ENCODE results near the gene ATG16L1. TPM values are rescaled to one million over a fixed set of nuclear protein-coding genes. Genes with fewer than 3 reads are reported as not detected.
"Not testable (repeated sequence)": the region's sequence is repeated elsewhere in the genome, so short reads cannot be mapped to it uniquely, and the experiment has no call there.

Gene ATG16L1
- total RNA-seq, 1 experiment from 2014 or later = 52.3 TPM

DNA sequence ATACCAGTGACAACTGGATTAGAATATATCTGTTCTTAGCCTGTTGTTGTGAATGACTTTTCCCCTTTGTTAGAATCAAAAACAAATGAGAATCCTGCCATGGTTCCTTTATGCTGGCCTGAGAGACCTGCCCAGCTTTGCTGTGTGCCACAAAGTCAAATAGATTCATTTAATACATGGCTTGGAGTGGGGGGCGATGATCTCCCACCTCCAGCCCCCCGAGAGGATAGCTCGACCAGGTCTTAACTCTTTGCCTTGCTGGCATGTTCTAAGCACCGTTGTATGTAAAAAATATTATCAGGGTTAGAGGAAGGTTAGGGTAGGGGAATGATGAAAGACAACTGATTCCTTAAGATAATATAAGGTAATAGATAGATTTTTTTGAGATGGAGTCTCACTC lies 80.7 kb downstream of the ATG16L1 start:
- Histone ChIP-seq H3K9me3 (ENCODE audit: control insufficient read depth, insufficient read depth, low read depth, low read length) (no peaks in the 10 kb centered on the region), H3K27me3 (ENCODE audit: control insufficient read depth, insufficient read depth, low read length) (no peaks in the 10 kb centered on the region), H3K4me3 (ENCODE audit: low read depth in 2 of 2, low read length in 2 of 2) (no peak overlapping the region), H3K36me3 (ENCODE audit: control insufficient read depth, insufficient read depth, low read length) (no peaks in the 10 kb centered on the region), H3K27ac (ENCODE audit: low read length) (0 out of 2 replicates have a peak overlapping the region, but pooled peaks have one; percentile 44), H3K4me1 (ENCODE audit: control insufficient read depth, insufficient read depth, low read length) (no peaks in the 10 kb centered on the region)
- CTCF ChIA-PET = no interaction called here
- TF ChIP-seq TCF7L2 (IDR thresholded peaks at IDR 0.05; ENCODE audit: low read depth, low read length) = no peak
- TF ChIP-seq, protein P1, sequence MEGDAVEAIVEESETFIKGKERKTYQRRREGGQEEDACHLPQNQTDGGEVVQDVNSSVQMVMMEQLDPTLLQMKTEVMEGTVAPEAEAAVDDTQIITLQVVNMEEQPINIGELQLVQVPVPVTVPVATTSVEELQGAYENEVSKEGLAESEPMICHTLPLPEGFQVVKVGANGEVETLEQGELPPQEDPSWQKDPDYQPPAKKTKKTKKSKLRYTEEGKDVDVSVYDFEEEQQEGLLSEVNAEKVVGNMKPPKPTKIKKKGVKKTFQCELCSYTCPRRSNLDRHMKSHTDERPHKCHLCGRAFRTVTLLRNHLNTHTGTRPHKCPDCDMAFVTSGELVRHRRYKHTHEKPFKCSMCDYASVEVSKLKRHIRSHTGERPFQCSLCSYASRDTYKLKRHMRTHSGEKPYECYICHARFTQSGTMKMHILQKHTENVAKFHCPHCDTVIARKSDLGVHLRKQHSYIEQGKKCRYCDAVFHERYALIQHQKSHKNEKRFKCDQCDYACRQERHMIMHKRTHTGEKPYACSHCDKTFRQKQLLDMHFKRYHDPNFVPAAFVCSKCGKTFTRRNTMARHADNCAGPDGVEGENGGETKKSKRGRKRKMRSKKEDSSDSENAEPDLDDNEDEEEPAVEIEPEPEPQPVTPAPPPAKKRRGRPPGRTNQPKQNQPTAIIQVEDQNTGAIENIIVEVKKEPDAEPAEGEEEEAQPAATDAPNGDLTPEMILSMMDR (IDR thresholded peaks at IDR 0.05) = no peak
- TF ChIP-seq POLR2AphosphoS5 (IDR thresholded peaks at IDR 0.05; ENCODE audit: low read depth, low read length) = no peak
- no peak for TF ChIP-seq SIN3A (IDR thresholded peaks at IDR 0.05; ENCODE audit: borderline replicate concordance, insufficient read depth, low read depth, low read length)
- TF ChIP-seq, protein P2, sequence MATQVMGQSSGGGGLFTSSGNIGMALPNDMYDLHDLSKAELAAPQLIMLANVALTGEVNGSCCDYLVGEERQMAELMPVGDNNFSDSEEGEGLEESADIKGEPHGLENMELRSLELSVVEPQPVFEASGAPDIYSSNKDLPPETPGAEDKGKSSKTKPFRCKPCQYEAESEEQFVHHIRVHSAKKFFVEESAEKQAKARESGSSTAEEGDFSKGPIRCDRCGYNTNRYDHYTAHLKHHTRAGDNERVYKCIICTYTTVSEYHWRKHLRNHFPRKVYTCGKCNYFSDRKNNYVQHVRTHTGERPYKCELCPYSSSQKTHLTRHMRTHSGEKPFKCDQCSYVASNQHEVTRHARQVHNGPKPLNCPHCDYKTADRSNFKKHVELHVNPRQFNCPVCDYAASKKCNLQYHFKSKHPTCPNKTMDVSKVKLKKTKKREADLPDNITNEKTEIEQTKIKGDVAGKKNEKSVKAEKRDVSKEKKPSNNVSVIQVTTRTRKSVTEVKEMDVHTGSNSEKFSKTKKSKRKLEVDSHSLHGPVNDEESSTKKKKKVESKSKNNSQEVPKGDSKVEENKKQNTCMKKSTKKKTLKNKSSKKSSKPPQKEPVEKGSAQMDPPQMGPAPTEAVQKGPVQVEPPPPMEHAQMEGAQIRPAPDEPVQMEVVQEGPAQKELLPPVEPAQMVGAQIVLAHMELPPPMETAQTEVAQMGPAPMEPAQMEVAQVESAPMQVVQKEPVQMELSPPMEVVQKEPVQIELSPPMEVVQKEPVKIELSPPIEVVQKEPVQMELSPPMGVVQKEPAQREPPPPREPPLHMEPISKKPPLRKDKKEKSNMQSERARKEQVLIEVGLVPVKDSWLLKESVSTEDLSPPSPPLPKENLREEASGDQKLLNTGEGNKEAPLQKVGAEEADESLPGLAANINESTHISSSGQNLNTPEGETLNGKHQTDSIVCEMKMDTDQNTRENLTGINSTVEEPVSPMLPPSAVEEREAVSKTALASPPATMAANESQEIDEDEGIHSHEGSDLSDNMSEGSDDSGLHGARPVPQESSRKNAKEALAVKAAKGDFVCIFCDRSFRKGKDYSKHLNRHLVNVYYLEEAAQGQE (IDR thresholded peaks at IDR 0.05; ENCODE audit: insufficient read depth in 1 of 2, low read depth in 2 of 2, low read length in 1 of 2) = no peak
- BruUV-seq (replicated peaks) = no TSS peak
- intact Hi-C loops (cut with micrococcal nuclease; ENCODE audit: unreplicated experiment) (no loop called here), in situ Hi-C loops (cut with HindIII; ENCODE audit: low pct_unique_long_range_greater_than_20kb, low sequenced_read_pairs) (no loop called here)
- DNase-seq (ENCODE audit: low read depth, low spot score) (no peak), ATAC-seq (no peak)
- POLR2A ChIA-PET = no interaction called here

DNA sequence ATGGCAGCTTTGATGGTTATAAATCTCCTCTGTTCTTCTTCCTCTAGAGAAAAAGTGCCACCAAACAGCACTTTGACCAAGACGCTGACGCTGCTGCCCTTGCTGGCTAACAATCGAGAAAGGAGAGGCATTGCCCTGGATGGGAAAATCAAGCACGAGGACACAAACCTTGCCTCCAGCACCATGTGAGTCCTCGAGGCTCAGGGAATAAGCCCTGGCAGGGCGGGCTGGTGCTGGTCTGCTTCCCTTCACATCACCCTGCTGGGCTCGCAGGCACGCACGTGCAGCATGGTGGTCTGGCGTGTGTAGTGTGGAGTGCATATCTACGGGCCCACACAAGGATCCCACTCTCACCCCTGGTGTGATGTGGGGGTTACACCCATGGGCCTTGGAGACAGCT lies 83.4 kb downstream of the ATG16L1 start:
- POLR2A ChIA-PET = no interaction called here
- Histone ChIP-seq H3K9me3 (ENCODE audit: control insufficient read depth, insufficient read depth, low read depth, low read length) (no peaks in the 10 kb centered on the region), H3K27me3 (ENCODE audit: control insufficient read depth, insufficient read depth, low read length) (no peaks in the 10 kb centered on the region), H3K36me3 (ENCODE audit: control insufficient read depth, insufficient read depth, low read length) (no peaks in the 10 kb centered on the region), H3K4me1 (ENCODE audit: control insufficient read depth, insufficient read depth, low read length) (no peaks in the 10 kb centered on the region; the same call in 1 of the 2 replicates), H3K27ac (ENCODE audit: low read length) (no peak overlapping the region), H3K4me3 (ENCODE audit: low read depth in 2 of 2, low read length in 2 of 2) (no peak overlapping the region)
- ATAC-seq (no peak), DNase-seq (ENCODE audit: low read depth, low spot score) (no peak)
- intact Hi-C loops (cut with micrococcal nuclease; ENCODE audit: unreplicated experiment) (no loop called here), in situ Hi-C loops (cut with HindIII; ENCODE audit: low pct_unique_long_range_greater_than_20kb, low sequenced_read_pairs) (no loop called here)
- TF ChIP-seq POLR2AphosphoS5 (IDR thresholded peaks at IDR 0.05; ENCODE audit: low read depth, low read length) = no peak
- TF ChIP-seq, protein P1 (IDR thresholded peaks at IDR 0.05) = no peak
- no peak for TF ChIP-seq SIN3A (IDR thresholded peaks at IDR 0.05; ENCODE audit: borderline replicate concordance, insufficient read depth, low read depth, low read length)
- TF ChIP-seq TCF7L2 (IDR thresholded peaks at IDR 0.05; ENCODE audit: low read depth, low read length) = no peak
- TF ChIP-seq, protein P2 (IDR thresholded peaks at IDR 0.05; ENCODE audit: insufficient read depth in 1 of 2, low read depth in 2 of 2, low read length in 1 of 2) = no peak
- CTCF ChIA-PET = interaction anchor here (0.6 kb wide), 1 partner anchor 13 kb away, joined by 4 read pairs; no protein-coding TSS in a partner anchor
- no TSS peak for BruUV-seq (replicated peaks)

DNA sequence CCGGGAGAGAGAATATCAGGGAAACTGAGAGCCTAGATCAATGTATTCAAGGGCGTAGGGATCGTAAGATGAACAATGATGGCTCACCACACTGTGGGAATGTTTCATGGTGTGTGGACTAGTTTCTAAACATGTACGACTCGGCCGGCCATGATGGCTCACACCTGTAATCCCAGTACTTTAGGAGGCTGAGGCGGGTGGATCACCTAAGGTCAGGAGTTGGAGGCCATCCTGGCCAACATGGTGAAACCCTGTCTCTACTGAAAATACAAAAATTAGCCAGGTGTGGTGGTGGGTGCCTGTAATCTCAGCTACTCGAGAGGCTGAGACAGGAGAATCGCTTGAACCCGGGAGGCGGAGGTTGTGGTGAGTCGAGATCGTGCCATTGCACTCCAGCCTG lies 84.6 kb downstream of the ATG16L1 start:
- H3K4me3 ChIP-seq (ENCODE audit: low read depth in 2 of 2, low read length in 2 of 2); in situ Hi-C loops (cut with HindIII; ENCODE audit: low pct_unique_long_range_greater_than_20kb, low sequenced_read_pairs); H3K27me3 ChIP-seq (ENCODE audit: control insufficient read depth, insufficient read depth, low read length); H3K4me1 ChIP-seq (ENCODE audit: control insufficient read depth, insufficient read depth, low read length); DNase-seq (ENCODE audit: low read depth, low spot score); intact Hi-C loops (cut with micrococcal nuclease; ENCODE audit: unreplicated experiment); ATAC-seq; BruUV-seq (replicated peaks); H3K9me3 ChIP-seq (ENCODE audit: control insufficient read depth, insufficient read depth, low read depth, low read length); H3K27ac ChIP-seq (ENCODE audit: low read length); H3K36me3 ChIP-seq (ENCODE audit: control insufficient read depth, insufficient read depth, low read length); CTCF ChIA-PET: not testable (repeated sequence)
- POLR2A ChIA-PET = interaction anchor here (0.7 kb wide), 1 partner anchor 10 kb away, joined by 4 read pairs; no protein-coding TSS in a partner anchor
